ENCODE measurements around the gene FAM98B. TPM values are rescaled to one million over a fixed set of nuclear protein-coding genes. Genes with fewer than 3 reads are reported as not detected.

FAM98B gene
- total and polyA plus RNA-seq, 2 of the 13 experiments (the other 11 are each of a cell fraction or from before 2014, with no cell fraction given): 3.7 to 4.7 TPM

- TF ChIP-seq AFF4 (CRISPR knock-in tag; IDR thresholded peaks at IDR 0.05) (no peak; the same call in 1 of the 2 replicates), RAD21 (CRISPR knock-in tag; IDR thresholded peaks at IDR 0.05) (peak; percentile 38), ZNF496 (CRISPR knock-in tag; IDR thresholded peaks at IDR 0.05; ENCODE audit: insufficient replicate concordance) (no peak), ATF7 (IDR thresholded peaks at IDR 0.05) (no peak), ATF7 (CRISPR knock-in tag; IDR thresholded peaks at IDR 0.05) (peak; percentile 60), MYC (CRISPR knock-in tag; IDR thresholded peaks at IDR 0.05; ENCODE audit: borderline replicate concordance) (peak; percentile 78; the same call in 1 of the 2 replicates), ZSCAN9 (CRISPR knock-in tag; IDR thresholded peaks at IDR 0.05; ENCODE audit: borderline replicate concordance) (peak; percentile 74; the same call in 1 of the 2 replicates), FOXJ3 (CRISPR knock-in tag; IDR thresholded peaks at IDR 0.05; ENCODE audit: borderline replicate concordance) (no peak), ZC3H4 (CRISPR knock-in tag; IDR thresholded peaks at IDR 0.05; ENCODE audit: borderline replicate concordance) (no peak), DBP (CRISPR knock-in tag; IDR thresholded peaks at IDR 0.05; ENCODE audit: not compliant biosample characterization) (no peak), ELK4 (CRISPR knock-in tag; IDR thresholded peaks at IDR 0.05; ENCODE audit: borderline replicate concordance) (no peak), HNF1A (IDR thresholded peaks at IDR 0.05; ENCODE audit: low read depth) (no peak), HNF1A (CRISPR knock-in tag; IDR thresholded peaks at IDR 0.05; ENCODE audit: borderline replicate concordance) (no peak), ZNF670 (CRISPR knock-in tag; IDR thresholded peaks at IDR 0.05; ENCODE audit: borderline replicate concordance) (peak; percentile 89), TAF15 (IDR thresholded peaks at IDR 0.05; ENCODE audit: low read depth, low read length, poor library complexity, severe bottlenecking) (peak; percentile 42), ZNF253 (CRISPR knock-in tag; IDR thresholded peaks at IDR 0.05; ENCODE audit: borderline replicate concordance) (0 out of 2 replicates have a peak, but pooled peaks have one; percentile 43), NFRKB (IDR thresholded peaks at IDR 0.05) (no peak)
- TF ChIP-seq, protein P1, sequence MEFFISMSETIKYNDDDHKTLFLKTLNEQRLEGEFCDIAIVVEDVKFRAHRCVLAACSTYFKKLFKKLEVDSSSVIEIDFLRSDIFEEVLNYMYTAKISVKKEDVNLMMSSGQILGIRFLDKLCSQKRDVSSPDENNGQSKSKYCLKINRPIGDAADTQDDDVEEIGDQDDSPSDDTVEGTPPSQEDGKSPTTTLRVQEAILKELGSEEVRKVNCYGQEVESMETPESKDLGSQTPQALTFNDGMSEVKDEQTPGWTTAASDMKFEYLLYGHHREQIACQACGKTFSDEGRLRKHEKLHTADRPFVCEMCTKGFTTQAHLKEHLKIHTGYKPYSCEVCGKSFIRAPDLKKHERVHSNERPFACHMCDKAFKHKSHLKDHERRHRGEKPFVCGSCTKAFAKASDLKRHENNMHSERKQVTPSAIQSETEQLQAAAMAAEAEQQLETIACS (CRISPR knock-in tag; IDR thresholded peaks at IDR 0.05): no peak
Observed at GRCh38 chr15:38453971-38454695, at the start of gene FAM98B (continued).
